ENCODE results near the gene CBARP. TPM values are rescaled to one million over a fixed set of nuclear protein-coding genes. Genes with fewer than 3 reads are reported as not detected.

The CBARP gene
- total and polyA plus RNA-seq, 2 donors from 2014 or later: 1.0 to 1.1 TPM

GRCh38 chr19:1218751-1219567, 18.8 kb downstream of the CBARP start:
- no peak for DNase-seq
- H3K27ac ChIP-seq (ENCODE audit: low read depth in 2 of 2, low read length in 2 of 2): peak overlapping the region; percentile 90 to 92
- H3K36me3 ChIP-seq (ENCODE audit: control insufficient read depth in 2 of 3, insufficient read depth in 3 of 3, low read length in 3 of 3): peaks cover 0 to 13% (median 0%) of the 10 kb centered on the region in 3 donors

GRCh38 chr19:1217366-1217765, 20.4 kb downstream of the CBARP start:
- Histone ChIP-seq H3K4me3 (ENCODE audit: low read length in 3 of 3) (no peak overlapping the region), H3K27ac (ENCODE audit: low read depth in 2 of 2, low read length in 2 of 2) (peak overlapping the region; percentile 5 to 92), H3K4me1 (ENCODE audit: control insufficient read depth in 2 of 3, insufficient read depth in 2 of 3, low read depth in 1 of 3, low read length in 3 of 3) (peaks cover 0 to 44% (median 27%) of the 10 kb centered on the region in 3 donors), H3K9ac (ENCODE audit: low read length in 3 of 3) (no peak overlapping the region), H3K9me3 (ENCODE audit: control insufficient read depth in 2 of 3, insufficient read depth in 1 of 3, low read length in 3 of 3) (no peaks in the 10 kb centered on the region), H3K36me3 (ENCODE audit: control insufficient read depth in 2 of 3, insufficient read depth in 3 of 3, low read length in 3 of 3) (peaks cover 0 to 13% (median 0%) of the 10 kb centered on the region in 3 donors), H3K27me3 (ENCODE audit: control insufficient read depth, insufficient read depth, low read length) (no peaks in the 10 kb centered on the region)
- intact Hi-C loops (cut with DNase I): no loop called here
- DNase-seq: peak in 1 of 5 donors; percentile 74
- FAIRE-seq: no peak
- TF ChIP-seq CTCF (IDR thresholded peaks at IDR 0.05; ENCODE audit: borderline replicate concordance, extremely low read depth, insufficient read depth): no peak

More at GRCh38 chr19:1218751-1219567, 18.8 kb downstream of the CBARP start:
- TF ChIP-seq CTCF (IDR thresholded peaks at IDR 0.05; ENCODE audit: borderline replicate concordance, extremely low read depth, insufficient read depth): no peak
- Histone ChIP-seq H3K4me3 (ENCODE audit: low read length in 3 of 3) (no peak overlapping the region), H3K9ac (ENCODE audit: low read length in 3 of 3) (peak overlapping the region in 1 of 3 donors; percentile 69), H3K9me3 (ENCODE audit: control insufficient read depth in 2 of 3, insufficient read depth in 1 of 3, low read length in 3 of 3) (no peaks in the 10 kb centered on the region), H3K4me1 (ENCODE audit: control insufficient read depth in 2 of 3, insufficient read depth in 2 of 3, low read depth in 1 of 3, low read length in 3 of 3) (peaks cover 0 to 34% (median 18%) of the 10 kb centered on the region in 3 donors), H3K27me3 (ENCODE audit: control insufficient read depth, insufficient read depth, low read length) (no peaks in the 10 kb centered on the region)
- intact Hi-C loops (cut with DNase I): no loop called here
- no peak for FAIRE-seq

GRCh38 chr19:1216756-1217155, 21.0 kb downstream of the CBARP start:
- Histone ChIP-seq H3K27me3 (ENCODE audit: control insufficient read depth, insufficient read depth, low read length) (no peaks in the 10 kb centered on the region), H3K4me3 (ENCODE audit: low read length in 3 of 3) (no peak overlapping the region), H3K4me1 (ENCODE audit: control insufficient read depth in 2 of 3, insufficient read depth in 2 of 3, low read depth in 1 of 3, low read length in 3 of 3) (peaks cover 0 to 46% (median 27%) of the 10 kb centered on the region in 3 donors), H3K9ac (ENCODE audit: low read length in 3 of 3) (peak overlapping the region in 1 of 3 donors; percentile 10), H3K27ac (ENCODE audit: low read depth in 2 of 2, low read length in 2 of 2) (no peak overlapping the region), H3K36me3 (ENCODE audit: control insufficient read depth in 2 of 3, insufficient read depth in 3 of 3, low read length in 3 of 3) (peaks cover 0 to 13% (median 0%) of the 10 kb centered on the region in 3 donors), H3K9me3 (ENCODE audit: control insufficient read depth in 2 of 3, insufficient read depth in 1 of 3, low read length in 3 of 3) (no peaks in the 10 kb centered on the region)
- no peak for FAIRE-seq
- peak in 1 of 5 donors; percentile 75 for DNase-seq
- TF ChIP-seq CTCF (IDR thresholded peaks at IDR 0.05; ENCODE audit: borderline replicate concordance, extremely low read depth, insufficient read depth): no peak
- intact Hi-C loops (cut with DNase I): no loop called here

Data from kidney (tissue), 14 donors.